ENCODE data around the gene AFG1L.

AFG1L gene

DNA sequence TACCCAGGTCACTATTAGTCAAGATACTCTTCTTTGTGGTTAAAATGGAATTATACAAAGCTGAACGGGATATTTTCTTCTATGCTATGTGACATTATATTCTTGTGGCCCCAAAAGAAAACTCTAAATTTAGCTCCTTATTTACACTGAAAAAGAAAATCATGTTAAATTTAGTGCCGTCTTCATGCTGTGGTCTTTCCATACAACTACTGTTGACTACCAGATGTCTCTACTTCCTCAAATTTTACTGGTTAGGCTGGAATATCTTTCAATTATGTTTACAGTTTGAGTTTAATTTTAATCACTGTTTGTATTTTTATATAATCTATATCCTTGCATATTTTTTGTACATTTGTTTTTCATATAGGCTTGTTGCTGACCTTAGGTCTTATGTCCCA, 170.2 kb downstream of the AFG1L start:
- no peak for TF ChIP-seq L3MBTL2 (conservative IDR thresholded peaks at IDR 0.05)
- ChIA-PET CTCF (interaction anchor here (0.8 kb wide), 1 partner anchor 8 kb away, joined by 6 read pairs; no protein-coding TSS in a partner anchor), POLR2A (no interaction called here)
- no peak for DNase-seq (ENCODE audit: extremely low spot score)

DNA sequence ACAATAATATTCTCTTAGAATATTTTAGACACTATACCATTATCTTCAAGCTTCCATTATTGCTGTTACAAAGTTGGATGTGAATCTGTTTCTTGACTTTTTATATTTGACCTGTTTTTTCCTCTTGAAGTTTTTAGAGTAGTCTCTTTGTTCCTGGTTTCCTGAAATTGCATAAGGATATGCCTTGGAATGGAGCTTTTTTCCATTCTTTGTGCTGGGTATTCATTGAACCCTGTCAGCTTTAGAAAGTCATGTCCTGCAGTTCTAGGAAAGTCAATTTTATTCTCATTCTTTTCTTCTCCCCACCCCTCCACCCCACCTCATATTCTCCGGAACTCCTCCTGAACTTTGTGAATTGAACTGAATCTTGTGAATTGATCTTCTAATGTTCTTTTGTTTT, 173.5 kb downstream of the AFG1L start:
- DNase-seq (ENCODE audit: extremely low spot score), result no peak
- POLR2A ChIA-PET, result no interaction called here
- CTCF ChIA-PET, result no interaction called here
- no peak for TF ChIP-seq ARNT (IDR thresholded peaks at IDR 0.05)
- TF ChIP-seq FOXM1 (IDR thresholded peaks at IDR 0.05; ENCODE audit: borderline replicate concordance), result no peak
- TF ChIP-seq BHLHE40 (IDR thresholded peaks at IDR 0.05; ENCODE audit: borderline replicate concordance), result no peak
- TF ChIP-seq FOXA1 (IDR thresholded peaks at IDR 0.05), result no peak
- TF ChIP-seq ELF4 (IDR thresholded peaks at IDR 0.05), result no peak
- no peak for TF ChIP-seq CTBP1 (IDR thresholded peaks at IDR 0.05; ENCODE audit: borderline replicate concordance)
- no peak for TF ChIP-seq TARDBP (IDR thresholded peaks at IDR 0.05)
- TF ChIP-seq SP1 (IDR thresholded peaks at IDR 0.05), result no peak
- TF ChIP-seq SUZ12 (IDR thresholded peaks at IDR 0.05), result no peak
- TF ChIP-seq LEF1 (IDR thresholded peaks at IDR 0.05; ENCODE audit: borderline replicate concordance), result no peak
- TF ChIP-seq, protein P1, sequence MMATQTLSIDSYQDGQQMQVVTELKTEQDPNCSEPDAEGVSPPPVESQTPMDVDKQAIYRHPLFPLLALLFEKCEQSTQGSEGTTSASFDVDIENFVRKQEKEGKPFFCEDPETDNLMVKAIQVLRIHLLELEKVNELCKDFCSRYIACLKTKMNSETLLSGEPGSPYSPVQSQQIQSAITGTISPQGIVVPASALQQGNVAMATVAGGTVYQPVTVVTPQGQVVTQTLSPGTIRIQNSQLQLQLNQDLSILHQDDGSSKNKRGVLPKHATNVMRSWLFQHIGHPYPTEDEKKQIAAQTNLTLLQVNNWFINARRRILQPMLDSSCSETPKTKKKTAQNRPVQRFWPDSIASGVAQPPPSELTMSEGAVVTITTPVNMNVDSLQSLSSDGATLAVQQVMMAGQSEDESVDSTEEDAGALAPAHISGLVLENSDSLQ (IDR thresholded peaks at IDR 0.05), result no peak
- no peak for TF ChIP-seq ZNF384 (IDR thresholded peaks at IDR 0.05)
- TF ChIP-seq NFRKB (IDR thresholded peaks at IDR 0.05), result no peak

GRCh38 chr6:108469316-108469715, 174.5 kb downstream of the AFG1L start:
- TF ChIP-seq SP1 (IDR thresholded peaks at IDR 0.05), result no peak
- no peak for TF ChIP-seq ZNF384 (IDR thresholded peaks at IDR 0.05)
- no peak for TF ChIP-seq HDGF (IDR thresholded peaks at IDR 0.05; ENCODE audit: borderline replicate concordance)
- TF ChIP-seq ARNT (IDR thresholded peaks at IDR 0.05), result no peak
- TF ChIP-seq L3MBTL2 (conservative IDR thresholded peaks at IDR 0.05), result no peak
- TF ChIP-seq CTBP1 (IDR thresholded peaks at IDR 0.05; ENCODE audit: borderline replicate concordance), result no peak
- TF ChIP-seq FOXA1 (IDR thresholded peaks at IDR 0.05), result no peak
- no peak for TF ChIP-seq ELF4 (IDR thresholded peaks at IDR 0.05)
- no peak for TF ChIP-seq SUZ12 (IDR thresholded peaks at IDR 0.05)
- TF ChIP-seq NFRKB (IDR thresholded peaks at IDR 0.05), result no peak
- TF ChIP-seq, protein P1 (IDR thresholded peaks at IDR 0.05), result no peak
- POLR2A ChIA-PET, result no interaction called here
- CTCF ChIA-PET, result interaction anchor here (0.7 kb wide), 1 partner anchor 1402 kb away, joined by 4 read pairs; no protein-coding TSS in a partner anchor
- no peak for DNase-seq (ENCODE audit: extremely low spot score)

DNA sequence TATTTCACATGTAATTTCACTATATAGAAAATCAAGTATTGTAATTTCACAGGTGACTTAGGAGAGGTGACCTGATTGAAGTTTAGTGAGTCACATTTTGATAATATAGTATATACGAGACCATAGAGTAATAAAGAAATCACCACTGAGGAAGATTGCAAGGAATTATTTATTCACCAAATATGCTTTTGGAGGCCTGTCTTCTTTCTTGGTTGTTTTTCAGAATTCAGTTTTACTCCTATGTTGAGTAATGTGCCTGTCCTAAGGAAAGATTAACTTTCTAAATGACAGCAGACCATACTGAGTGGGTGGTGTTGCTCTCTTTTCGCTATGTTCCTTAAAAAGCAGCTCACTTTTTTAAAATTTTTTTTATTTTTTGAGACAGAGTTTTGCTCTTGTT, 178.3 kb downstream of the AFG1L start:
- no peak for DNase-seq (ENCODE audit: extremely low spot score)
- TF ChIP-seq FOXA1 (IDR thresholded peaks at IDR 0.05), result no peak
- ChIA-PET CTCF (interaction anchor here (0.8 kb wide), 1 partner anchor 9 kb away, joined by 6 read pairs; no protein-coding TSS in a partner anchor), POLR2A (no interaction called here)

GRCh38 chr6:108476376-108476775, 181.5 kb downstream of the AFG1L start:
- no peak for DNase-seq (ENCODE audit: extremely low spot score)
- TF ChIP-seq SUZ12 (IDR thresholded peaks at IDR 0.05), result no peak
- no peak for TF ChIP-seq FOXK2 (IDR thresholded peaks at IDR 0.05)
- TF ChIP-seq HDGF (IDR thresholded peaks at IDR 0.05; ENCODE audit: borderline replicate concordance), result no peak
- no peak for TF ChIP-seq BHLHE40 (IDR thresholded peaks at IDR 0.05; ENCODE audit: borderline replicate concordance)
- no peak for TF ChIP-seq LEF1 (IDR thresholded peaks at IDR 0.05; ENCODE audit: borderline replicate concordance)
- no peak for TF ChIP-seq CTBP1 (IDR thresholded peaks at IDR 0.05; ENCODE audit: borderline replicate concordance)
- TF ChIP-seq ELF4 (IDR thresholded peaks at IDR 0.05), result no peak
- TF ChIP-seq FOXM1 (IDR thresholded peaks at IDR 0.05; ENCODE audit: borderline replicate concordance), result no peak
- TF ChIP-seq SP1 (IDR thresholded peaks at IDR 0.05), result no peak
- no peak for TF ChIP-seq FOXA1 (IDR thresholded peaks at IDR 0.05)
- TF ChIP-seq ZNF384 (IDR thresholded peaks at IDR 0.05), result no peak
- no peak for TF ChIP-seq NFRKB (IDR thresholded peaks at IDR 0.05)
- TF ChIP-seq, protein P1 (IDR thresholded peaks at IDR 0.05), result no peak
- TF ChIP-seq L3MBTL2 (conservative IDR thresholded peaks at IDR 0.05), result no peak
- TF ChIP-seq TARDBP (IDR thresholded peaks at IDR 0.05), result no peak
- TF ChIP-seq ARNT (IDR thresholded peaks at IDR 0.05), result no peak
- CTCF ChIA-PET, result interaction anchor here (1.2 kb wide), 1 partner anchor 15 kb away, joined by 5 read pairs; no protein-coding TSS in a partner anchor
- POLR2A ChIA-PET, result no interaction called here

DNA sequence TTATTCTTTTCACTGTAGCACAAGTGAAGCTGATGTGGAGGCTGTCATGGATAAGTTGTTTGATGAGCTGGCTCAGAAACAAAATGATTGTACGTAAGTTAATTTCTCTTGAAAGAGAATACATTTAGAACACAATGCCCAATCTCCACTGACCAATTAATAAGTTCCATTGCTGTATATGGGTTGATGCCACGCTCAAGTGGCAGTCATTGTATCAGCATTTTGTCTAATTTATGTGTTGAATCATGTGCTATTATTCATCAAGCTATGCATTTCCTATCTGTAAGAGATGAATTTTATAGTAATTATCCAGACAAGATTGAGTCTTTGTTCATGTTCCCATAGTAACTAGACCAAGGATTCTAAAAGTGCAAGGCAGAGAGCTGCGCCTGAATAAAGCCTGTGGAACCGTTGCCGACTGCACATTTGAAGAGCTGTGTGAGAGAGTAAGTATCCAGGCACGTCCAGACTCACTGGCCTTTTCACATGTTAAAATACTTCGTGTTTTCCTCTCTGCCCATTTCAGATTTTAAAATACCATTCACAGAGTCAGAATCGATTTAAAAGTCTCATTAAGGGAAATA, 182.1 kb downstream of the AFG1L start:
- ChIA-PET CTCF (interaction anchor here (1.2 kb wide), 1 partner anchor 15 kb away, joined by 5 read pairs; no protein-coding TSS in a partner anchor), POLR2A (no interaction called here)
- DNase-seq (ENCODE audit: extremely low spot score), result no peak
- TF ChIP-seq HDGF (IDR thresholded peaks at IDR 0.05; ENCODE audit: borderline replicate concordance) (no peak), FOXA1 (IDR thresholded peaks at IDR 0.05) (no peak), SUZ12 (IDR thresholded peaks at IDR 0.05) (no peak), ARNT (IDR thresholded peaks at IDR 0.05) (no peak), TARDBP (IDR thresholded peaks at IDR 0.05) (no peak), CTBP1 (IDR thresholded peaks at IDR 0.05; ENCODE audit: borderline replicate concordance) (no peak), BHLHE40 (IDR thresholded peaks at IDR 0.05; ENCODE audit: borderline replicate concordance) (no peak)

DNA sequence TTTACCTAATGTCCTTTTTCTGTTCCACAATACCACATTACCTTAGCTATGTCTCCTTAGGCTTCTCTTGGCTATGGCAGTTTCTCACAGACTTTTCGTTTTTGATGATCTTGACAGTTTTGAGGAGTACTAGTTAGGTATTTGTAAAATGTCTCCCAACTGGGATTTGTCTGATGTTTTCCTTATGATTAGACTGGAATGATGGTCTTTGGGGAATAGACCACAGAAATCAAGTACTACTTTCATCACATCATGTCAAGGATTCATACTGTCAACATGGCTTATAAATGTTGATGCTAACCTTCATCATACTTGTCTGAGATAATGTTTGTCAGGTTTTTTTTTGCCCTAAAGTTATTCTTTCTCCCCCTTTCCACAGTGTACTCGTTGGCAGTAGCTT, 187.7 kb downstream of the AFG1L start:
- ChIA-PET CTCF (no interaction called here), POLR2A (no interaction called here)
- no peak for DNase-seq (ENCODE audit: extremely low spot score)
- no peak for TF ChIP-seq ZNF384 (IDR thresholded peaks at IDR 0.05)
- TF ChIP-seq FOXK2 (IDR thresholded peaks at IDR 0.05), result no peak
- no peak for TF ChIP-seq SP1 (IDR thresholded peaks at IDR 0.05)
- no peak for TF ChIP-seq ARNT (IDR thresholded peaks at IDR 0.05)
- no peak for TF ChIP-seq TARDBP (IDR thresholded peaks at IDR 0.05)
- TF ChIP-seq, protein P1 (IDR thresholded peaks at IDR 0.05), result no peak
- no peak for TF ChIP-seq ELF4 (IDR thresholded peaks at IDR 0.05)
- TF ChIP-seq CTBP1 (IDR thresholded peaks at IDR 0.05; ENCODE audit: borderline replicate concordance), result no peak
- TF ChIP-seq FOXA1 (IDR thresholded peaks at IDR 0.05), result no peak
- no peak for TF ChIP-seq HDGF (IDR thresholded peaks at IDR 0.05; ENCODE audit: borderline replicate concordance)
- TF ChIP-seq NFRKB (IDR thresholded peaks at IDR 0.05), result no peak
- no peak for TF ChIP-seq LEF1 (IDR thresholded peaks at IDR 0.05; ENCODE audit: borderline replicate concordance)
- TF ChIP-seq FOXM1 (IDR thresholded peaks at IDR 0.05; ENCODE audit: borderline replicate concordance), result no peak

Measured in HEK293T (cell line).